Measurements from ENCODE around the gene KLHL6. TPM values are rescaled to one million over a fixed set of nuclear protein-coding genes. Genes with fewer than 3 reads are reported as not detected.

The KLHL6 gene, protein sequence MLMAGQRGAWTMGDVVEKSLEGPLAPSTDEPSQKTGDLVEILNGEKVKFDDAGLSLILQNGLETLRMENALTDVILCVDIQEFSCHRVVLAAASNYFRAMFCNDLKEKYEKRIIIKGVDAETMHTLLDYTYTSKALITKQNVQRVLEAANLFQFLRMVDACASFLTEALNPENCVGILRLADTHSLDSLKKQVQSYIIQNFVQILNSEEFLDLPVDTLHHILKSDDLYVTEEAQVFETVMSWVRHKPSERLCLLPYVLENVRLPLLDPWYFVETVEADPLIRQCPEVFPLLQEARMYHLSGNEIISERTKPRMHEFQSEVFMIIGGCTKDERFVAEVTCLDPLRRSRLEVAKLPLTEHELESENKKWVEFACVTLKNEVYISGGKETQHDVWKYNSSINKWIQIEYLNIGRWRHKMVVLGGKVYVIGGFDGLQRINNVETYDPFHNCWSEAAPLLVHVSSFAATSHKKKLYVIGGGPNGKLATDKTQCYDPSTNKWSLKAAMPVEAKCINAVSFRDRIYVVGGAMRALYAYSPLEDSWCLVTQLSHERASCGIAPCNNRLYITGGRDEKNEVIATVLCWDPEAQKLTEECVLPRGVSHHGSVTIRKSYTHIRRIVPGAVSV
- total RNA-seq (10 to 100 TPM; 31.0 to 31.3 TPM), polyA plus RNA-seq (9.1 TPM)

DNA sequence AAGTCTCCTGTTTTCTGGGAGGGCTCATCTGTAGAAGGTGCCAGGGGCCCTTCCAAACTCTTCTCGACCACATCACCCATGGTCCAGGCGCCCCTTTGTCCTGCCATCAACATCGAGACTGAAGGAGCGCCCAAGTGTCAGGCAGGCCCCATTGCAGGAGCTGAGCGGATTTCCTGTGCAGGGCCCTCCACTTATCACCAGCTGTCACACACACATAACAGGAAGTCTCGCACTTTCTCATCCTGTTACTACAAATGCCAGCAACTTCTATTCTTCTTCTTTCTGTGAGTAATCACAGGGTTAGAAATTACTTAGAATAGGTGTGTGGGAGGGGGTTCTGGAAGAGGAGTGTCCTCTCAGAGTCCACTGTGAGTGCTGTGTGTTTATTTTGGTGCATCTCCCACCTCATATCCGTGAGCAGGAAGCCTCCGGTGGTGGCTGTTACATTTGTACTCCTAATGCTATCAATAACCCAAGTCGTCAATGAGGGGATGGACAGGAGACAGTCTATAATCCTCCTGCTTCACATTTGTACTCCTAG is at the start of gene KLHL6:
TSS of gene KLHL6 (minus strand) at position 166 of the 541 bp plus-strand sequence. CDS start at position 113, 53 bp downstream.
- Histone ChIP-seq H3K27ac (ENCODE audit: low read depth, low read length) (peak within 1 kb of the TSS; percentile 48), H3K27me3 (ENCODE audit: insufficient read depth, low read length, poor library complexity, severe bottlenecking) (no peaks in the 10 kb centered on the region), H3K4me3 (ENCODE audit: low read length) (peak within 1 kb of the TSS; percentile 69), H3K36me3 (ENCODE audit: insufficient read depth, low read length) (no peaks in the 10 kb centered on the region), H3K9me3 (ENCODE audit: low read length) (no peaks in the 10 kb centered on the region), H3K4me1 (ENCODE audit: insufficient read depth, low read length) (peaks cover 34% of the 10 kb centered on the region)
- no peaks in the 10 kb centered on the region for H3K9me3 Mint-ChIP-seq
- H3K27me3 Mint-ChIP-seq, result no peaks in the 10 kb centered on the region
- peak within 1 kb of the TSS; percentile 93 to 99 (median 97) for H3K4me3 Mint-ChIP-seq
- DNase-seq, result peak; percentile 51 to 79 (median 69)
- H3K27ac Mint-ChIP-seq, result peak within 1 kb of the TSS; percentile 90 to 100 (median 98)
- ChIA-PET CTCF (no interaction called here), POLR2A (interaction anchor here (1.2 kb wide), 1 partner anchor 81 kb away, joined by 12 read pairs; the partner anchor contains the start of gene KLHL24)
- peaks cover 48 to 64% (median 53%) of the 10 kb centered on the region in 3 donors for H3K4me1 Mint-ChIP-seq
- H3K36me3 Mint-ChIP-seq, result peaks cover 5 to 25% (median 6%) of the 10 kb centered on the region in 3 donors

DNA sequence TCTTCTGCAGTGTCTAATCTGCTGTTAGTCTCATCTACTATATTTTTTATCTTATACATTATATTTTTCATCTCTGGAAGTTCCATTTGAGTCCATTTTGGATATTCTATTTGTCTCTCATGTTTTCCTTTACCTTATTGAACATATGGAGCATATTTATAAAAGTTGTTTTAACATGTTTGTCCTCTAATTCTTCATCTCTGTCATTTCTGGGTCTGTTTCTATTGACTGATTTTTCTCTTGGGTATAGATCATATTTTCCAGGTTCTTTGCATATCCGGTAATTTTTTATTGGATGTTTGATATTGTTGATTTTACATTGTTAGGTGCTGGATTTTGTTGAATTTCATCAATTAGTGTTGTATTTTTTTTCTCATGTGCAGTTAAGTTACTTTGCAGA is 42.5 kb upstream of the KLHL6 start:
- peaks cover 13 to 25% (median 16%) of the 10 kb centered on the region in 5 donors for H3K9me3 Mint-ChIP-seq
- H3K36me3 ChIP-seq (ENCODE audit: insufficient read depth, low read length), result no peaks in the 10 kb centered on the region
- H3K27ac Mint-ChIP-seq, result no peak overlapping the region
- no peak overlapping the region for H3K27ac ChIP-seq (ENCODE audit: low read depth, low read length)
- ChIA-PET POLR2A (no interaction called here), CTCF (no interaction called here)
- no peaks in the 10 kb centered on the region for H3K9me3 ChIP-seq (ENCODE audit: low read length)
- H3K27me3 ChIP-seq (ENCODE audit: insufficient read depth, low read length, poor library complexity, severe bottlenecking), result no peaks in the 10 kb centered on the region
- H3K27me3 Mint-ChIP-seq, result no peaks in the 10 kb centered on the region
- H3K4me3 ChIP-seq (ENCODE audit: low read length), result no peak overlapping the region
- DNase-seq, result no peak
- no peaks in the 10 kb centered on the region for H3K4me1 ChIP-seq (ENCODE audit: insufficient read depth, low read length)
- H3K4me1 Mint-ChIP-seq, result no peaks in the 10 kb centered on the region
- peaks cover 0 to 21% (median 0%) of the 10 kb centered on the region in 3 donors for H3K36me3 Mint-ChIP-seq
- H3K4me3 Mint-ChIP-seq, result no peak overlapping the region

DNA sequence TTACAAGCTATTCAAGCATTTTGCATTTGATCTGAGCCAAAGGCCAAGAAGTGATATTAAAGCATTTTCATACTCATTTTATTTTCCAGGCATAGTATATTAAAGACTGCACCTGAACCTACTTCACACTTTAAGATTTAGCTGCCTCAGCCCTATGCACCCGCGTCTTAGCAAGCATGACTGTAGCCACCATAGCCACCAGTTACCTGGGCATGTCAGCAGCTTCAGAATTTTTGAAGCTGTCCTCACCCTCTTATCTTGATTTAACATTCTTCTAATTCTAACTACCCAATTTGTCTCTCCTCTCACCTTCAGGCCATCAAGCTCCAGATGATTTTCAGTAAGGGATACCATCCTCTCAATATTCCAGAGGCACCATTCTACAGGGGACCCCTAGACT is 39.1 kb upstream of the KLHL6 start:
- Mint-ChIP-seq H3K4me3 (no peak overlapping the region), H3K27me3 (no peaks in the 10 kb centered on the region), H3K27ac (peak overlapping the region in 1 of 8 donors; percentile 70), H3K9me3 (peaks cover 13 to 25% (median 16%) of the 10 kb centered on the region in 5 donors), H3K4me1 (peaks cover 8 to 9% (median 9%) of the 10 kb centered on the region in 3 donors), H3K36me3 (peaks cover 0 to 21% (median 0%) of the 10 kb centered on the region in 3 donors)
- no peak overlapping the region for H3K27ac ChIP-seq (ENCODE audit: low read depth, low read length)
- H3K36me3 ChIP-seq (ENCODE audit: insufficient read depth, low read length), result no peaks in the 10 kb centered on the region
- ChIA-PET CTCF (no interaction called here), POLR2A (no interaction called here)
- no peaks in the 10 kb centered on the region for H3K9me3 ChIP-seq (ENCODE audit: low read length)
- no peak for DNase-seq
- no peak overlapping the region for H3K4me3 ChIP-seq (ENCODE audit: low read length)
- H3K27me3 ChIP-seq (ENCODE audit: insufficient read depth, low read length, poor library complexity, severe bottlenecking), result no peaks in the 10 kb centered on the region
- peaks cover 7% of the 10 kb centered on the region for H3K4me1 ChIP-seq (ENCODE audit: insufficient read depth, low read length)

DNA sequence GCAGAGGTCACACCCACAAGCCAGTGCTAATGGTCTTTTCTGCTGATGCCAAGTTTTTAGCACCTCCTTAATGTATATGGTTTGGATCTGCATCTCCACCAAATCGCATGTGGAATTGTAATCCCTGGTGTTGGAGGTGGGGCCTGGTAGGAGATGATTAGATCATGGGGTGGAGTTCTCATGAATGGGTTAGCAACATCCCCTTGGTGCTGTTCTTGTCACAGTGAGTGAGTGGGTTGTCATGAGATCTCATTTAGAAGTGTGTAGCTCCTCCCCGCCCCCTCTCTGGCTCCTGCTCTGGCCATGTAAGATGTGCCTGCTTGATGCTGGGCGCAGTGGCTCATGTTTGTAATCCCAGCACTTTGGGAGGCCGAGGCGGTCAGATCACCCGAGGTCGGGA is 37.3 kb upstream of the KLHL6 start:
- no peak overlapping the region for H3K27ac Mint-ChIP-seq
- Histone ChIP-seq H3K9me3 (ENCODE audit: low read length) (no peaks in the 10 kb centered on the region), H3K27me3 (ENCODE audit: insufficient read depth, low read length, poor library complexity, severe bottlenecking) (no peaks in the 10 kb centered on the region), H3K27ac (ENCODE audit: low read depth, low read length) (no peak overlapping the region), H3K36me3 (ENCODE audit: insufficient read depth, low read length) (no peaks in the 10 kb centered on the region), H3K4me3 (ENCODE audit: low read length) (no peak overlapping the region), H3K4me1 (ENCODE audit: insufficient read depth, low read length) (peaks cover 20% of the 10 kb centered on the region)
- no peak for DNase-seq
- no peak overlapping the region for H3K4me3 Mint-ChIP-seq
- H3K4me1 Mint-ChIP-seq, result peaks cover 11 to 16% (median 12%) of the 10 kb centered on the region in 3 donors
- ChIA-PET POLR2A (no interaction called here), CTCF (interaction anchor here (0.7 to 1.3 kb wide), 8 partner anchors 12 to 137 kb away, joined by 3 to 4 read pairs (median 3); no protein-coding TSS in a partner anchor)
- peaks cover 5 to 13% (median 7%) of the 10 kb centered on the region in 5 donors for H3K9me3 Mint-ChIP-seq
- H3K27me3 Mint-ChIP-seq, result no peaks in the 10 kb centered on the region
- peaks cover 0 to 12% (median 0%) of the 10 kb centered on the region in 3 donors for H3K36me3 Mint-ChIP-seq

DNA sequence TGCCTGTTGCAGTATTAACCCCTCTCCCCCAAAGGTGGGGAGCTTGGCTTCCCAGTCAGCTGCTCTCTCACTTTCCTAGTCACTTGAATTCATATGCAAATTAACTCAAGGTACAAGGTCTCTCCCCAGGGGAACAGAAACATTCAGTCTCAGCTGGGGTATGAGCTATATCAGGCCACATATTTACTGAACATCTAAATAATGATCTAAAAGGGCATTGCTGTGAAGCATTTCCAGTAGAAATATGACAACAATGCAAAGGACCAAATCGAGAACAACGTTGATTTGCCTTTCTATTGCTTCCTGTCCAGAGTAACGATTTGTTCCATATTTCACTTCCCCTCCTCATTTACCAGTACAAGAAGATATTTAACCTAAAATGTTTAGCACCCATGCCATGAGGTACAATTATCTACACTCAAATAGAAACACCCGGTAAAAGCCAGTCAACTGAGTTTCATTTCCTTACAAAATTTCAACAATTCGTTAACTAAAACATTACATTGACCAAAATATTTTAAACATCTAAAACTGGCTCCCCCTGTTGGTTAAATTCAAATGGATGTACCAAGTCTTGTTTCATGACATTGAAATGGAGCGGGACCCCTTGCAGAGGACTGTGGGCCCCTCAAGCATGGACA is 36.5 kb upstream of the KLHL6 start:
- no peaks in the 10 kb centered on the region for H3K36me3 ChIP-seq (ENCODE audit: insufficient read depth, low read length)
- H3K27me3 Mint-ChIP-seq, result no peaks in the 10 kb centered on the region
- ChIA-PET POLR2A (no interaction called here), CTCF (interaction anchor here (0.6 to 1.3 kb wide), 12 partner anchors 12 to 138 kb away, joined by 3 to 5 read pairs (median 3); no protein-coding TSS in a partner anchor)
- H3K36me3 Mint-ChIP-seq, result peaks cover 0 to 7% (median 0%) of the 10 kb centered on the region in 3 donors
- no peak overlapping the region for H3K27ac ChIP-seq (ENCODE audit: low read depth, low read length)
- DNase-seq, result peak in 2 of 5 donors; percentile 21 to 23
- peak overlapping the region in 3 of 8 donors; percentile 37 to 72 (median 50) for H3K27ac Mint-ChIP-seq
- H3K4me1 Mint-ChIP-seq, result peaks cover 17 to 25% (median 18%) of the 10 kb centered on the region in 3 donors
- H3K9me3 Mint-ChIP-seq, result peaks cover 0 to 8% (median 5%) of the 10 kb centered on the region in 5 donors
- no peak overlapping the region for H3K4me3 ChIP-seq (ENCODE audit: low read length)
- H3K4me3 Mint-ChIP-seq, result peak overlapping the region; percentile 0 to 78 (median 62)
- H3K4me1 ChIP-seq (ENCODE audit: insufficient read depth, low read length), result peaks cover 28% of the 10 kb centered on the region
- no peaks in the 10 kb centered on the region for H3K27me3 ChIP-seq (ENCODE audit: insufficient read depth, low read length, poor library complexity, severe bottlenecking)
- no peaks in the 10 kb centered on the region for H3K9me3 ChIP-seq (ENCODE audit: low read length)

DNA sequence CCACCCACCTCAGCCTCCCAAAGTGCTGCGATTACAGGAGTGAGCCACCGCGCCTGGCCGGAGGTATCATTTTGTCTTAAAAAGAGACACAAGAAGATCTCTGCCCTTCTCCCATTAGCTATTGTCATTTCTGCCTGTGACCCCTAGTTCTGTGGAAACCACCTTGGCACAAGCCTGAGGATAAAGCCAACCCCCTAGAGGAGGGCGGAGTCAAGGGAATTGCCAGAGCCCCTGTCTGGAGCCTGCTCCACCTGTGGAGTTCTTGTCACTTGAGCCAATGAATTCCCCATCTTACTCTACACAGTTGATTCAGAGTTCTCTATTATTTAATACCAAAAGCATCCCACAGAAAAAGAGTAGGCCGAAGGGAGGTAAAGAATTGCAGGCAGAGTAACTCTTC is 34.9 kb upstream of the KLHL6 start:
- H3K4me1 Mint-ChIP-seq, result peaks cover 28 to 39% (median 31%) of the 10 kb centered on the region in 3 donors
- CTCF ChIA-PET, result no interaction called here

DNA sequence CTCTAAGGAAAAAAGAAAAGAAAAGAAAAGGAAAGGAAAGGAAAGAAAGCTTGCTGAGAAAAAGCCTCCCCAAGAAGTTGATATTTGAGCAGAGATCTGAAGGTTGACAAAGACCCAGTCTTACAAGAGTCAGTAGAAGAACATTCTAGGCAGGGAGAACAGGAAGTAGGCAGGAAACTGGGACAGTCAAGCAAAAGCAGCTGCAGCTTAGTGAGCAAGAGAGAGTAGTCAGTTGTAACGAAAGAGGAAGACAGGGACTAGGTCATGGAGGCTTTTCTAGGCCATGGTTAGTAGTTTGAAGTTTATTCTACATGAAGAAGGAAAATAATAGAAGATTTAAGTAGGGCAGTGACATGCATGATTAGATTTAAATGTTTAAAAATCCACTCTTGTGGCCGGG is 31.8 kb upstream of the KLHL6 start:
- Mint-ChIP-seq H3K4me3 (peak overlapping the region in 3 of 7 donors; percentile 2 to 7 (median 4)), H3K4me1 (peaks cover 28 to 45% (median 31%) of the 10 kb centered on the region in 3 donors)
- POLR2A ChIA-PET, result no interaction called here

More for the DNA sequence above, 34.9 kb upstream of the KLHL6 start:
- POLR2A ChIA-PET, result no interaction called here
- peak overlapping the region in 1 of 8 donors; percentile 27 for H3K27ac Mint-ChIP-seq
- no peaks in the 10 kb centered on the region for H3K36me3 ChIP-seq (ENCODE audit: insufficient read depth, low read length)
- peak overlapping the region in 1 of 7 donors; percentile 13 for H3K4me3 Mint-ChIP-seq
- H3K9me3 Mint-ChIP-seq, result no peaks in the 10 kb centered on the region
- no peaks in the 10 kb centered on the region for H3K27me3 Mint-ChIP-seq
- H3K27ac ChIP-seq (ENCODE audit: low read depth, low read length), result no peak overlapping the region
- DNase-seq, result no peak
- H3K4me3 ChIP-seq (ENCODE audit: low read length), result no peak overlapping the region
- H3K27me3 ChIP-seq (ENCODE audit: insufficient read depth, low read length, poor library complexity, severe bottlenecking), result no peaks in the 10 kb centered on the region
- no peaks in the 10 kb centered on the region for H3K9me3 ChIP-seq (ENCODE audit: low read length)
- H3K36me3 Mint-ChIP-seq, result no peaks in the 10 kb centered on the region
- peaks cover 38% of the 10 kb centered on the region for H3K4me1 ChIP-seq (ENCODE audit: insufficient read depth, low read length)

More for the DNA sequence above, 31.8 kb upstream of the KLHL6 start:
- Mint-ChIP-seq H3K9me3 (no peaks in the 10 kb centered on the region), H3K27me3 (peaks cover 0 to 1% of the 10 kb centered on the region in 2 donors), H3K36me3 (no peaks in the 10 kb centered on the region), H3K27ac (peak overlapping the region in 7 of 8 donors; percentile 8 to 89 (median 72))
- Histone ChIP-seq H3K27me3 (ENCODE audit: insufficient read depth, low read length, poor library complexity, severe bottlenecking) (no peaks in the 10 kb centered on the region), H3K27ac (ENCODE audit: low read depth, low read length) (no peak overlapping the region), H3K36me3 (ENCODE audit: insufficient read depth, low read length) (no peaks in the 10 kb centered on the region), H3K4me3 (ENCODE audit: low read length) (no peak overlapping the region), H3K9me3 (ENCODE audit: low read length) (no peaks in the 10 kb centered on the region), H3K4me1 (ENCODE audit: insufficient read depth, low read length) (peaks cover 38% of the 10 kb centered on the region)
- no peak for DNase-seq
- CTCF ChIA-PET, result interaction anchor here (0.6 to 0.7 kb wide), 2 partner anchors 42 to 477 kb away, joined by 3 read pairs; no protein-coding TSS in a partner anchor

All from CD8-positive, alpha-beta memory T cell (primary cell).